ENCODE results near the gene ISG15. TPM values are rescaled to one million over a fixed set of nuclear protein-coding genes. Genes with fewer than 3 reads are reported as not detected.

Gene ISG15
- total RNA-seq, 1 donor = 34.7 TPM

- no peak overlapping the region for H3K4me3 ChIP-seq (ENCODE audit: low read depth, low read length)
- no peak for DNase-seq (ENCODE audit: low read depth)
- no peak for TF ChIP-seq CTCF (IDR thresholded peaks at IDR 0.05; ENCODE audit: insufficient read depth, low read length)
Measured at GRCh38 chr1:980602-981395, 32.5 kb upstream of the ISG15 start.

- H3K4me3 ChIP-seq (ENCODE audit: low read depth, low read length) = no peak overlapping the region
- no peak for DNase-seq (ENCODE audit: low read depth)
- no peak for TF ChIP-seq CTCF (IDR thresholded peaks at IDR 0.05; ENCODE audit: insufficient read depth, low read length)
Measured at GRCh38 chr1:981491-981954, 31.8 kb upstream of the ISG15 start.

- no peak within 1 kb of the TSS for H3K4me3 ChIP-seq (ENCODE audit: low read depth, low read length)
- no peak for DNase-seq (ENCODE audit: low read depth)
- no peak for TF ChIP-seq CTCF (IDR thresholded peaks at IDR 0.05; ENCODE audit: insufficient read depth, low read length)
Measured at GRCh38 chr1:981955-982558, 31.2 kb upstream of the ISG15 start, which contains the start of gene PERM1. TSS of gene PERM1 (minus strand) at chr1:982093. CDS start at chr1:981029, 1,064 bp downstream.

GRCh38 chr1:982765-983436, 30.4 kb upstream of the ISG15 start:
- DNase-seq (ENCODE audit: low read depth) = no peak
- TF ChIP-seq CTCF (IDR thresholded peaks at IDR 0.05; ENCODE audit: insufficient read depth, low read length) = no peak
- no peak overlapping the region for H3K4me3 ChIP-seq (ENCODE audit: low read depth, low read length)

GRCh38 chr1:983798-984475, 29.4 kb upstream of the ISG15 start:
- peak; percentile 86 for TF ChIP-seq CTCF (IDR thresholded peaks at IDR 0.05; ENCODE audit: insufficient read depth, low read length)
- DNase-seq (ENCODE audit: low read depth) = peak; percentile 10
- H3K4me3 ChIP-seq (ENCODE audit: low read depth, low read length) = peak overlapping the region; percentile 3

GRCh38 chr1:984476-984814, 28.9 kb upstream of the ISG15 start:
- TF ChIP-seq CTCF (IDR thresholded peaks at IDR 0.05; ENCODE audit: insufficient read depth, low read length) = no peak
- H3K4me3 ChIP-seq (ENCODE audit: low read depth, low read length) = peak overlapping the region; percentile 3
- DNase-seq (ENCODE audit: low read depth) = no peak

Data from fibroblast of the aortic adventitia (primary cell).